Type B pancreatic cell (in vitro differentiated cells): Measurements from ENCODE around the gene HADHB. TPM values are rescaled to one million over a fixed set of nuclear protein-coding genes. Genes with fewer than 3 reads are reported as not detected.

Experiments used
- DNase-seq: peaks from one replicate; pipeline ENCODE4 v3.0.0; 2021; ENCODE audit warnings: mixed read lengths; ENCODE audit not compliant: unreplicated experiment; ENCODE audit errors: extremely low spot score
- H3K27ac Mint-ChIP-seq: 2 replicates; pipeline ENCODE4 v1.8.0; 2021; ENCODE audit warnings: mild to moderate bottlenecking, mixed read lengths
- H3K27me3 Mint-ChIP-seq: 2 replicates; pipeline ENCODE4 v1.8.0; 2021; ENCODE audit warnings: mixed read lengths
- H3K36me3 Mint-ChIP-seq: 2 replicates; pipeline ENCODE4 v1.8.0; 2021; ENCODE audit warnings: mixed read lengths
- H3K4me1 Mint-ChIP-seq: one replicate; pipeline ENCODE4 v1.8.0; 2021; ENCODE audit warnings: mixed read lengths; ENCODE audit not compliant: unreplicated experiment
- H3K4me3 Mint-ChIP-seq: 2 replicates; pipeline ENCODE4 v1.8.0; 2021; ENCODE audit warnings: mild to moderate bottlenecking, mixed read lengths
- H3K9me3 Mint-ChIP-seq: 2 replicates; pipeline ENCODE4 v1.8.0; 2021; ENCODE audit warnings: mixed read lengths
- CTCF ChIP-seq: fragments of 200-600 bp; sonication (generic); conservative IDR thresholded peaks from 2 replicates; pipeline ENCODE4 v1.5.0; 2021; ENCODE audit warnings: antibody characterized with exemption, mild to moderate bottlenecking
- total RNA-seq: library from RNA; stranded (reverse); gene quantifications from 2 replicates; pipeline ENCODE4 v1.2.1, GENCODE V29; 2021; ENCODE audit warnings: low replicate concordance

HADHB gene
- total RNA-seq, 1 donor from 2014 or later, result 110 TPM

GRCh38 chr2:26202981-26203490 is 41.7 kb upstream of the HADHB start:
- DNase-seq, result no peak
- Mint-ChIP-seq H3K4me1 (no peaks in the 10 kb centered on the region), H3K27ac (no peak overlapping the region), H3K4me3 (no peak overlapping the region), H3K36me3 (peaks cover 38% of the 10 kb centered on the region), H3K9me3 (no peaks in the 10 kb centered on the region), H3K27me3 (no peaks in the 10 kb centered on the region)
- no peak for TF ChIP-seq CTCF

GRCh38 chr2:26203906-26204305 is 40.8 kb upstream of the HADHB start:
- H3K27ac Mint-ChIP-seq, result no peak overlapping the region
- DNase-seq, result no peak
- H3K36me3 Mint-ChIP-seq, result peaks cover 38% of the 10 kb centered on the region
- no peak for TF ChIP-seq CTCF
- H3K4me3 Mint-ChIP-seq, result no peak overlapping the region
- no peaks in the 10 kb centered on the region for H3K27me3 Mint-ChIP-seq
- no peaks in the 10 kb centered on the region for H3K9me3 Mint-ChIP-seq
- no peaks in the 10 kb centered on the region for H3K4me1 Mint-ChIP-seq

DNA sequence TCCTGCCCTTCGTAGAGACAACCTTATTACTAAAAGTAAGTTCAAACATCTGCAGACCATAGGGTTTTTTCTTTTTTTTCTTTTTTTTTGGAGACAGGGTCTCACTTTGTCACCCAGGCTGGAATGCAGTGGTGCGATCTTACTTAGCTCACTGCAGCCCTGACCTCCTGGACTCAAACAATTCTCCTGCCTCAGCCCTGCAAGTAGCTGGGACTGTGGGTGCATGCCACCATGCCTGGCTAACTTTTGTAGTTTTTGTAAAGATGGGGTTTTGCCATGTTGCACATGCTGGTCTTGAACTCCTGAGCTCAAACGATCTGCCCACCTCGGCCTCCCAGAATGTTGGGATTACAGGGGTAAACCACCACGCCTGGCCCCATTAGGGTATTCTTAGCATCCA is 32.7 kb upstream of the HADHB start:
- Mint-ChIP-seq H3K4me3 (no peak overlapping the region), H3K9me3 (no peaks in the 10 kb centered on the region), H3K27me3 (no peaks in the 10 kb centered on the region), H3K27ac (no peak overlapping the region), H3K36me3 (peaks cover 55% of the 10 kb centered on the region), H3K4me1 (no peaks in the 10 kb centered on the region)
- DNase-seq, result no peak
- no peak for TF ChIP-seq CTCF

DNA sequence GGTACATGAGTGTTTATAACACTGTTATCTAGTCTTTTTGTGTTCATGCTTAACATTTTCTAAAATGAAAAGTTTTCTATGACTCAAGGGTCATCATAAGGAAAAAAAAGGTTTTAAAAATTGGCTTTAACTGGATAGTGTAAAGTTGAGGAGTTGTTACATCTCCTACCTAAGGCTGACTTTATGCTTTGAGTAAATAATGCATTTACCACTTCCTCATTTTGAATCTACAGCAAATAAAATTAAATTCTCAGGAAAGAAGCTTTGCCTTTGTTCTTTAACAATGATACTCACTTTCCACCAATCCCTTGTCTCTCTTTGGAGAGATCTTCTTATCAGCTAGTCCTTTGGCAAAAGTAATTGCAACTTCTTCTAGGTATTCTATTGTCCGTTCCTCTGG is 30.0 kb upstream of the HADHB start:
- Mint-ChIP-seq H3K9me3 (no peaks in the 10 kb centered on the region), H3K4me3 (no peak overlapping the region), H3K27ac (no peak overlapping the region), H3K36me3 (peaks cover 55% of the 10 kb centered on the region), H3K4me1 (no peaks in the 10 kb centered on the region), H3K27me3 (no peaks in the 10 kb centered on the region)
- no peak for TF ChIP-seq CTCF
- no peak for DNase-seq

- Mint-ChIP-seq H3K9me3 (no peaks in the 10 kb centered on the region), H3K4me3 (no peak overlapping the region), H3K27ac (no peak overlapping the region), H3K4me1 (no peaks in the 10 kb centered on the region), H3K27me3 (no peaks in the 10 kb centered on the region), H3K36me3 (peaks cover 58% of the 10 kb centered on the region)
- no peak for TF ChIP-seq CTCF
- no peak for DNase-seq
Measured at GRCh38 chr2:26215833-26216232, 28.9 kb upstream of the HADHB start.

- Mint-ChIP-seq H3K27ac (no peak overlapping the region), H3K36me3 (peaks cover 58% of the 10 kb centered on the region), H3K27me3 (no peaks in the 10 kb centered on the region), H3K4me3 (no peak overlapping the region), H3K9me3 (no peaks in the 10 kb centered on the region), H3K4me1 (no peaks in the 10 kb centered on the region)
- no peak for TF ChIP-seq CTCF
- no peak for DNase-seq
Measured at GRCh38 chr2:26216587-26216986, 28.2 kb upstream of the HADHB start.
